Endothelial cell of umbilical vein (primary cell): ENCODE data around the gene LARGE1. TPM values are rescaled to one million over a fixed set of nuclear protein-coding genes. Genes with fewer than 3 reads are reported as not detected.

ENCODE experiments used
- BruUV-seq: library from RNA; stranded (reverse); fragments of 400-500 nt; replicated peaks from 2 replicates; lab custom pipeline; 2021; lab: Mats Ljungman, UMichigan
- CTCF ChIA-PET: fragments of 300-600, 350-600 bp; sonication (Branson Sonifier 250); formaldehyde crosslinking; loops from one replicate; lab custom pipeline; 2021; ENCODE audit warnings: antibody characterized with exemption, inconsistent platforms; lab: Charles Lee
- POLR2A ChIA-PET: fragments of 300-600, 350-600 bp; sonication (Branson Sonifier 250); formaldehyde crosslinking; loops from one replicate; lab custom pipeline; 2021; ENCODE audit warnings: antibody characterized with exemption, inconsistent platforms; lab: Charles Lee
- DNase-seq: peaks from one replicate; pipeline ENCODE4 v3.0.0-alpha.2; 2011; ENCODE audit warnings: low read depth, low spot score
- FAIRE-seq: peaks from 2 replicates; lab custom pipeline; 2011; peaks lifted over from hg19 to GRCh38; lab: Jason Lieb, UNC
- H2AFZ ChIP-seq: 2 replicates; pipeline ENCODE4 v1.6.0; 2012; ENCODE audit warnings: low read depth, low read length, control low read depth, inconsistent platforms
- H3K27ac ChIP-seq: 2 replicates; pipeline ENCODE4 v1.5.1; 2011; ENCODE audit warnings: low read depth, mild to moderate bottlenecking, control low read depth, low read length, moderate library complexity; ENCODE audit not compliant: insufficient read depth
- H3K27me3 ChIP-seq, 2 experiments: 2 replicates each; pipeline versions ENCODE4 v1.6.0 to v1.6.1; 2011; ENCODE audit warnings: low read length in 2 of 2, mixed read lengths in 1 of 2; ENCODE audit not compliant: control insufficient read depth in 2 of 2, insufficient read depth in 2 of 2
- H3K36me3 ChIP-seq, 2 experiments: 2 replicates in 1 of 2; 3 replicates in 1 of 2; pipeline ENCODE4 v1.5.1; 2011; ENCODE audit warnings: low read length in 2 of 2, mild to moderate bottlenecking in 1 of 2, moderate library complexity in 1 of 2; ENCODE audit not compliant: control insufficient read depth in 2 of 2, insufficient read depth in 2 of 2; ENCODE audit errors: extremely low read depth in 1 of 2
- H3K4me1 ChIP-seq: 3 replicates; pipeline ENCODE4 v1.5.1; 2011; ENCODE audit warnings: mild to moderate bottlenecking, low read length; ENCODE audit not compliant: control insufficient read depth, insufficient read depth; ENCODE audit errors: extremely low read depth
- H3K4me2 ChIP-seq: 2 replicates; pipeline ENCODE4 v1.6.1; 2011; ENCODE audit warnings: low read length, control low read depth, mixed read lengths; ENCODE audit not compliant: insufficient read depth
- H3K4me3 ChIP-seq, 3 experiments: fragments of 200-600 bp in 1 of 3; sonication (generic), shearing (Covaris generic) in 1 of 3; replicated peaks in 1 of 3; 2 replicates each; pipeline ENCODE4 v1.5.1; 2011 to 2016; ENCODE audit warnings: control low read depth in 3 of 3, low read length in 3 of 3, mild to moderate bottlenecking in 2 of 3, inconsistent platforms in 1 of 3, low read depth in 1 of 3, moderate library complexity in 1 of 3; ENCODE audit not compliant: insufficient read depth in 1 of 3
- H3K79me2 ChIP-seq: 2 replicates; pipeline ENCODE4 v1.6.0; 2012; ENCODE audit warnings: low read length, inconsistent platforms; ENCODE audit not compliant: control insufficient read depth, insufficient read depth
- H3K9ac ChIP-seq: replicated peaks from 2 replicates; pipeline ENCODE3; 2011; ENCODE audit warnings: low read length, control low read depth; ENCODE audit not compliant: insufficient read depth; ENCODE audit errors: extremely low read depth
- H3K9me1 ChIP-seq: replicated peaks from 3 replicates; pipeline ENCODE4 v1.6.0; 2011; ENCODE audit warnings: mild to moderate bottlenecking, low read length; ENCODE audit not compliant: control insufficient read depth, insufficient read depth; ENCODE audit errors: extremely low read depth
- H3K9me3 ChIP-seq: replicated peaks from 2 replicates; pipeline ENCODE4 v1.5.1; 2012; ENCODE audit warnings: low read length, inconsistent platforms; ENCODE audit not compliant: control insufficient read depth, insufficient read depth
- H4K20me1 ChIP-seq: replicated peaks from 2 replicates; pipeline ENCODE3; 2011; ENCODE audit warnings: mild to moderate bottlenecking, low read length; ENCODE audit not compliant: control insufficient read depth, insufficient read depth; ENCODE audit errors: extremely low read depth
- EZH2 ChIP-seq: IDR thresholded peaks from 2 replicates; pipeline ENCODE4 v1.6.1; 2012; ENCODE audit warnings: borderline replicate concordance, low read depth, mild to moderate bottlenecking, moderate library complexity, low read length, inconsistent platforms; ENCODE audit not compliant: severe bottlenecking
- GATA2 ChIP-seq: IDR thresholded peaks from 2 replicates; pipeline ENCODE4 v1.7.0; 2011; ENCODE audit warnings: low read depth, mild to moderate bottlenecking, moderate library complexity, mixed read lengths, low read length; ENCODE audit not compliant: insufficient read length, insufficient read depth
- JUN ChIP-seq: IDR thresholded peaks from 2 replicates; pipeline ENCODE4 v1.6.1; 2011; ENCODE audit warnings: borderline replicate concordance, low read depth; ENCODE audit not compliant: insufficient read length, insufficient read depth
- MAX ChIP-seq: IDR thresholded peaks from 2 replicates; pipeline ENCODE4 v1.6.1; 2011; ENCODE audit not compliant: insufficient read depth, insufficient read length
- MYC ChIP-seq: IDR thresholded peaks from one replicate; pipeline ENCODE4 v1.6.1; 2011; ENCODE audit warnings: mild to moderate bottlenecking, low read depth, low read length
- POLR2A ChIP-seq: IDR thresholded peaks from 2 replicates; pipeline ENCODE4 v1.6.1; 2012; ENCODE audit warnings: low read depth, mild to moderate bottlenecking, control low read depth, low read length
- POLR2AphosphoS5 ChIP-seq: IDR thresholded peaks from 2 replicates; pipeline ENCODE4 v1.6.1; 2012; ENCODE audit warnings: low read depth, mild to moderate bottlenecking, control low read depth, low read length, moderate library complexity; ENCODE audit not compliant: insufficient read depth
- dilution Hi-C: fragments of 300-500 bp; cut with MboI; formaldehyde crosslinking; loops from one replicate; pipeline ENCODE4 v1.15.0; 2019; ENCODE audit warnings: low sequenced_read_pairs; ENCODE audit not compliant: extremely low pct_ligation_motif_present
- intact Hi-C: fragments of 100-400 bp; cut with micrococcal nuclease; formaldehyde crosslinking; loops from one replicate; pipeline ENCODE4 v1.10.0; 2022
- polyA plus RNA-seq, 4 experiments: library from polyadenylated mRNA; depleted of rRNA in 3 of 4; stranded (reverse) in 3 of 4; unstranded in 1 of 4; fragments of >200 nt; gene quantifications; 2 replicates each; pipeline versions ENCODE4 v1.2.1 to v1.2.3, GENCODE V29; 2011 to 2012; ENCODE audit warnings: missing spikeins in 1 of 4
- total RNA-seq: library from RNA; stranded (reverse); gene quantifications from 2 replicates; pipeline ENCODE4 v1.2.3, GENCODE V29; 2021
- TF ChIP-seq, protein P1 (sequence below), 2 donors: IDR thresholded peaks; 1 replicate in 1 of 2; 2 replicates in 1 of 2; pipeline ENCODE4 v1.5.1; 2011; ENCODE audit warnings: low read length in 2 of 2, mild to moderate bottlenecking in 2 of 2, moderate library complexity in 2 of 2, control low read depth in 1 of 2, inconsistent platforms in 1 of 2, low read depth in 1 of 2; ENCODE audit not compliant: insufficient read depth in 1 of 2; ENCODE audit errors: extremely low read depth in 1 of 2

The LARGE1 gene
- total and polyA plus RNA-seq, 2 donors (not counting 3 experiments of a cell fraction or from before 2014, with no cell fraction given), result 0.95 to 4.4 TPM

DNA sequence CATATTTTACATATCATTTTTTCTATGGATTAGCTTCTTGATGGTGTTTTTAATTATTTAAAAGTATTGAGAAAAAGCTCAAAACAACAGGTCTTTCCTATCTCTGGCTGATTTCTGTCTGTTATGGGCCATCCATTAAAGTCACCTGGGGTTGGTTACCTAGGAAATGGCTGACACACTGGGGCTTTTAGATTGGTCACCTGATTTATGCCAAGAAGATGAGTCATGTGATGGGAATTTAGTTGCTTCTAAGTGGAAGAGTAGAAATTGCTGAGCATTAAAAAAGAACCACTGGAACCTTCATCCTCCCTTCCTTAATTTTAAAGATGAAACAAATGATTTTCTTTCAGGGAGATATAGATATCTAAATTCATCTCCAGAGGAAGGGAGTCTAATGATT lies 48.8 kb upstream of the LARGE1 start:
- no peak for TF ChIP-seq EZH2
- no peak for TF ChIP-seq MYC
- no peak for TF ChIP-seq POLR2A
- TF ChIP-seq, protein P1, sequence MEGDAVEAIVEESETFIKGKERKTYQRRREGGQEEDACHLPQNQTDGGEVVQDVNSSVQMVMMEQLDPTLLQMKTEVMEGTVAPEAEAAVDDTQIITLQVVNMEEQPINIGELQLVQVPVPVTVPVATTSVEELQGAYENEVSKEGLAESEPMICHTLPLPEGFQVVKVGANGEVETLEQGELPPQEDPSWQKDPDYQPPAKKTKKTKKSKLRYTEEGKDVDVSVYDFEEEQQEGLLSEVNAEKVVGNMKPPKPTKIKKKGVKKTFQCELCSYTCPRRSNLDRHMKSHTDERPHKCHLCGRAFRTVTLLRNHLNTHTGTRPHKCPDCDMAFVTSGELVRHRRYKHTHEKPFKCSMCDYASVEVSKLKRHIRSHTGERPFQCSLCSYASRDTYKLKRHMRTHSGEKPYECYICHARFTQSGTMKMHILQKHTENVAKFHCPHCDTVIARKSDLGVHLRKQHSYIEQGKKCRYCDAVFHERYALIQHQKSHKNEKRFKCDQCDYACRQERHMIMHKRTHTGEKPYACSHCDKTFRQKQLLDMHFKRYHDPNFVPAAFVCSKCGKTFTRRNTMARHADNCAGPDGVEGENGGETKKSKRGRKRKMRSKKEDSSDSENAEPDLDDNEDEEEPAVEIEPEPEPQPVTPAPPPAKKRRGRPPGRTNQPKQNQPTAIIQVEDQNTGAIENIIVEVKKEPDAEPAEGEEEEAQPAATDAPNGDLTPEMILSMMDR (IDR thresholded peaks at IDR 0.05; ENCODE audit: extremely low read depth in 1 of 2, insufficient read depth in 1 of 2, low read depth in 1 of 2, low read length in 2 of 2), result no peak
- no peak for TF ChIP-seq JUN
- no peak for TF ChIP-seq GATA2
- TF ChIP-seq POLR2AphosphoS5, result no peak
- Histone ChIP-seq H3K4me3 (no peak overlapping the region), H3K36me3 (no peaks in the 10 kb centered on the region), H3K9me1 (no peaks in the 10 kb centered on the region), H3K79me2 (no peaks in the 10 kb centered on the region), H3K9ac (no peak overlapping the region), H3K4me1 (no peaks in the 10 kb centered on the region), H2AFZ (no peak overlapping the region), H3K27me3 (no peaks in the 10 kb centered on the region), H3K9me3 (peaks cover 2% of the 10 kb centered on the region), H3K27ac (no peak overlapping the region), H4K20me1 (no peaks in the 10 kb centered on the region), H3K4me2 (no peak overlapping the region)
- FAIRE-seq, result no peak
- intact Hi-C loops, result no loop called here
- no TSS peak for BruUV-seq
- dilution Hi-C loops, result no loop called here
- POLR2A ChIA-PET, result no interaction called here
- no peak for DNase-seq
- CTCF ChIA-PET, result no interaction called here

- Histone ChIP-seq H3K27ac (no peak overlapping the region), H3K9me1 (no peaks in the 10 kb centered on the region), H3K9ac (no peak overlapping the region), H2AFZ (no peak overlapping the region), H3K9me3 (peaks cover 1% of the 10 kb centered on the region), H3K4me1 (no peaks in the 10 kb centered on the region), H3K27me3 (no peaks in the 10 kb centered on the region), H4K20me1 (no peaks in the 10 kb centered on the region), H3K4me2 (no peak overlapping the region), H3K36me3 (no peaks in the 10 kb centered on the region), H3K4me3 (no peak overlapping the region), H3K79me2 (no peaks in the 10 kb centered on the region)
- FAIRE-seq, result no peak
- intact Hi-C loops, result no loop called here
- no peak for DNase-seq
- ChIA-PET POLR2A (no interaction called here), CTCF (no interaction called here)
- dilution Hi-C loops, result no loop called here
- TF ChIP-seq MYC, result no peak
- no peak for TF ChIP-seq EZH2
- TF ChIP-seq MAX, result no peak
- no peak for TF ChIP-seq POLR2A
- no TSS peak for BruUV-seq
Observed at GRCh38 chr22:33964121-33964520, 43.8 kb upstream of the LARGE1 start.
